BLaER1 (cell line): ENCODE data around the gene NUPR2.
"Not testable (repeated sequence)": the region's sequence is repeated elsewhere in the genome, so short reads cannot be mapped to it uniquely, and the experiment has no call there.

ENCODE experiments used
- H3K27ac ChIP-seq: shearing (Covaris generic); formaldehyde crosslinking; 2 replicates; pipeline ENCODE4 v1.8.1; 2022
- H3K27me3 ChIP-seq: shearing (Covaris generic); formaldehyde crosslinking; 2 replicates; pipeline ENCODE4 v1.8.1; 2022
- H3K36me3 ChIP-seq: shearing (Covaris generic); formaldehyde crosslinking; 2 replicates; pipeline ENCODE4 v1.8.1; 2022
- H3K4me1 ChIP-seq: shearing (Covaris generic); formaldehyde crosslinking; 2 replicates; pipeline ENCODE4 v1.8.1; 2022
- H3K4me2 ChIP-seq: shearing (Covaris generic); formaldehyde crosslinking; 2 replicates; pipeline ENCODE4 v1.8.1; 2022
- H3K4me3 ChIP-seq: shearing (Covaris generic); formaldehyde crosslinking; 2 replicates; pipeline ENCODE4 v1.8.1; 2022
- H3K9ac ChIP-seq: shearing (Covaris generic); formaldehyde crosslinking; 2 replicates; pipeline ENCODE4 v1.8.1; 2022
- H3K9me3 ChIP-seq: shearing (Covaris generic); formaldehyde crosslinking; 2 replicates; pipeline ENCODE4 v1.8.1; 2022
- H4K20me1 ChIP-seq: shearing (Covaris generic); formaldehyde crosslinking; 2 replicates; pipeline ENCODE4 v1.8.1; 2022
- Cebpa-rat ChIP-seq: shearing (Covaris generic); IDR thresholded peaks from 2 replicates; pipeline ENCODE4 v1.8.1; 2022

Gene NUPR2, protein sequence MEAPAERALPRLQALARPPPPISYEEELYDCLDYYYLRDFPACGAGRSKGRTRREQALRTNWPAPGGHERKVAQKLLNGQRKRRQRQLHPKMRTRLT

DNA sequence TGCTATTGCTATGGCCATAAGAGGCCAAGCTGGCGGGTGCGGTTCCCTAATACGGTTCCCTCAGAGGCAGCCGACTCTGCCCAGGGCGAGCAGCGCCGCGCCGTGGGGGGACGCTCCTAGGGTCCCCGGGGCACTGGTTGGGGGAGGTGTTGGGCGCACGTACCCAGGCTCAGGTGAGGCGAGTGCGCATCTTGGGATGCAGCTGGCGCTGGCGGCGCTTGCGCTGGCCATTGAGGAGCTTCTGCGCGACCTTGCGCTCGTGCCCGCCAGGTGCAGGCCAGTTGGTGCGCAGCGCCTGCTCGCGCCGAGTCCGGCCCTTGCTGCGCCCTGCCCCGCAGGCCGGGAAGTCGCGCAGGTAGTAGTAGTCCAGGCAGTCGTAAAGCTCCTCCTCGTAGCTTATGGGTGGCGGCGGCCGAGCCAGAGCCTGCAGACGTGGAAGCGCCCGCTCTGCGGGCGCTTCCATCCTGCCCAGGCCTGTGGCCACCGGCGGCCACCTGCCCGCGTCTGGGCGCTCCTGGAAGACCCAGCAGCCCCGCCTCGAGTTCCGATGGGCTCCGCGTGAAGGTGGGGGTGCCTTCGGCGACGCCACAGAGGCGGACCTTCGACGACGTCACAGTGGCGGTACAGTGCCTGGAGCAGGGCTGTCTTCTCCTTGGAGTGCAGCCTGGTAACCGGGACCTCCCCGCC is at the start of gene NUPR2:
NUPR2 (minus strand) TSS at position 566 of the 687 bp plus-strand sequence; CDS start at position 463, 103 bp downstream.
- H3K4me2 ChIP-seq, result no peak within 1 kb of the TSS
- no peaks in the 10 kb centered on the region for H3K27me3 ChIP-seq
- no peaks in the 10 kb centered on the region; the same call in 1 of the 2 replicates for H3K4me1 ChIP-seq
- no peak within 1 kb of the TSS for H3K27ac ChIP-seq
- peaks cover 15% of the 10 kb centered on the region for H3K9me3 ChIP-seq
- H3K9ac ChIP-seq, result no peak within 1 kb of the TSS
- no peaks in the 10 kb centered on the region for H3K36me3 ChIP-seq
- H4K20me1 ChIP-seq, result no peaks in the 10 kb centered on the region
- H3K4me3 ChIP-seq, result no peak within 1 kb of the TSS
- no peak for TF ChIP-seq Cebpa-rat

DNA sequence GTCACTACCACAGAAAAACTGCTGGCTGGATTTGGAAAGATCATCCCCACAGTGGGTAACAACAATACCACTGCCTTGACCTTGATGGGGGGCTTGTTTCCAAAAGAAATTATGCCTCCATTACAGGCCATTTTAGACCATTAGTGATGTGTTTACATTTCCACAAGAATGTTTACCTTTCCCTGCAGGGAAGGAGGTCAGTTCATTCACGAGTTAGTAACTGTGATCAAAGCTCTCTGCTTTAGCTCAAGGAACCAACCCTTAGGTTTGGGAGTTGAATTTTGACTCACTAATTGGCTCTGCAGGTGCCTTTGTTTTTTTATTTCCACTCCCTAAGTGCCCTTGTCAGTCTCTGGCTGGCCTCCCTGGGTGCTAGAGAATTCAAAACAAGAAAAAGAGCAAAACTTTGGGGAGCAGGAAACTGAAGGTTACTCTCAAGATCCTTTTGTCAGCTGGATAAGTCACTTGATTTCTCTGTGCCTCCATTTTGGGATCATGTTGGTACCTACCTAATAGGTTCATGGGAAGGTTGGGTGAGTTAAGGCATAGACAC is 41.1 kb upstream of the NUPR2 start:
- H3K9me3 ChIP-seq, result peaks cover 54% of the 10 kb centered on the region
- H3K27me3 ChIP-seq, result no peaks in the 10 kb centered on the region
- H3K9ac ChIP-seq, result no peak overlapping the region
- no peak overlapping the region for H3K27ac ChIP-seq
- no peaks in the 10 kb centered on the region for H4K20me1 ChIP-seq
- no peaks in the 10 kb centered on the region for H3K4me1 ChIP-seq
- no peak overlapping the region for H3K4me2 ChIP-seq
- H3K4me3 ChIP-seq, result no peak overlapping the region
- H3K36me3 ChIP-seq, result no peaks in the 10 kb centered on the region
- TF ChIP-seq Cebpa-rat, result no peak

DNA sequence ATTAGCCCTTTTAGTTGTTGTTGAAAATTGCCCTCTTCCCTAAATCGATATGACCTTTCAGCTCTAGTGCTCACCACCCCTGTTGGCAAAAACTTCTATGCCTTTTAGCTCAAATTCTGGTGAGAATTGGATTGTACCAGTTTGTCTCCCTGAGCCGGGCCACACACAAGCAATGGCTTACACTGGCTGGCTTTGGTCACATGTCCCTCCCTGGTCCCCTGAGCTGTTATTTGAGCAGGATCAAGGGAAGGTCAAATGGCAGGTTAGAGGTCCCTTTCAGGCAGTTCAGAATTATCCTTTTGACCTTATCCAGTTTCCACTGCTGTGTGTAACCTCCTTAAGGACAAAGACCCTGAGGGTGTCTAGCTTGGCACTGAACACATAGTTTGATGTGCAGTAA is 14.8 kb upstream of the NUPR2 start:
- not testable (repeated sequence) for H3K27ac ChIP-seq, H4K20me1 ChIP-seq, H3K4me3 ChIP-seq, H3K4me2 ChIP-seq, H3K9ac ChIP-seq, H3K4me1 ChIP-seq, H3K27me3 ChIP-seq, H3K36me3 ChIP-seq, H3K9me3 ChIP-seq

DNA sequence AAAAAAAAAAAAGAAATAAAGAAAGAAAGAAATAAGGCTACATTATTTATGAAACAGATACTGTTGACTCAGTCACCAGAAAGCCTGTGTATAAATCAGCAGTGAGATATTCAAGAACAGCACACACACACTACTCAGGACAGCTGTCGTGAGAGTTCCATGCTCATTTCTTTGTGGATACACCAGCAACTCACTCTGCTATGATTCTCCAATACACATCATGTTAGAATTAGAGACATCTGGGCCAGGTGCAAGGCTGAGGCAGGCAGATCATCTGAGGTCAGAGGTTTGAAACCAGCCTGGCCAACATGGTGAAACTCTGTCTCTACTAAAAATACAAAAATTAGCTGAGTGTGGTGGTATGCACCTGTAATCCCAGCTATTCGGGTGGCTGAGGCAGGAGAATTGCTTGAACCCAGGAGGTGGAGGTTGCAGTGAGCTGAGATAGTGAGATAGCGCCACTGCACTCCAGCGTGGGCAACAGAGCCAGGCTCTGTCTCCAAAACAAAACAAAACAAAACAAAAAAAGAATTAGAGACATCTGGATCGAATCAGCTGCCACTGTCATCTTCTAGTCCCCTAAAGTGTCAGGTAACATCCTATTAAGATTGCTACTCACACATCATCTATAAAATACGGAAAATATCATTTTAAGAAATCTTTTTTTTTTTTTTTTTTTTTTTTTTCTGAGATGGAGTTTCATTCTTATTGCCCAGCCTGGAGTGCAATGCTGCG is 11.2 kb upstream of the NUPR2 start:
- TF ChIP-seq Cebpa-rat, result no peak
- Histone ChIP-seq H3K4me2 (no peak overlapping the region), H3K4me1 (peaks cover 12% of the 10 kb centered on the region; the same call in 1 of the 2 replicates), H4K20me1 (no peaks in the 10 kb centered on the region), H3K27ac (no peak overlapping the region), H3K4me3 (no peak overlapping the region), H3K27me3 (no peaks in the 10 kb centered on the region), H3K9me3 (no peaks in the 10 kb centered on the region), H3K36me3 (no peaks in the 10 kb centered on the region), H3K9ac (no peak overlapping the region)

DNA sequence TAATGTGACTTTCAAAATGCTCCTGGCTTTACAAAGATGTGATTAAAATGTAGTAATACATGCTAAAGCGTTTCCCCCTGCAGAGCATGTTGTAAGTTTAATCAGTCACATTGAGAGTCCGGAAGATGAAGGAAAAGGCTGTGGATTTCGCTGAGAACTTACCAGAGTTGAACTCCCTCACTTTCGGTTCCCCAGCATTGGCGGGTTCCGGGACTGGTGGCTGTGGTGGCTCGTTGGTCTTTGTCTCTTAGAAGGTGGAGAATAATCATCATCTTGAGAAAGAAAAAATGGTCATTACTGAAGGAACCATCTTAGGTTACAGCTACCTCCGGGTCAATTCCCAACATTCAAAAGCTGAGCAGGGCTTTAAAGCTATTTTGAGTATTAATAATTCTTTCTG is 9.6 kb upstream of the NUPR2 start:
- peaks cover 12% of the 10 kb centered on the region; the same call in 1 of the 2 replicates for H3K4me1 ChIP-seq
- H4K20me1 ChIP-seq, result no peaks in the 10 kb centered on the region
- H3K4me3 ChIP-seq, result no peak overlapping the region
- H3K27ac ChIP-seq, result no peak overlapping the region
- no peaks in the 10 kb centered on the region for H3K36me3 ChIP-seq
- no peaks in the 10 kb centered on the region for H3K9me3 ChIP-seq
- TF ChIP-seq Cebpa-rat, result no peak
- H3K27me3 ChIP-seq, result no peaks in the 10 kb centered on the region
- H3K9ac ChIP-seq, result no peak overlapping the region
- H3K4me2 ChIP-seq, result no peak overlapping the region

DNA sequence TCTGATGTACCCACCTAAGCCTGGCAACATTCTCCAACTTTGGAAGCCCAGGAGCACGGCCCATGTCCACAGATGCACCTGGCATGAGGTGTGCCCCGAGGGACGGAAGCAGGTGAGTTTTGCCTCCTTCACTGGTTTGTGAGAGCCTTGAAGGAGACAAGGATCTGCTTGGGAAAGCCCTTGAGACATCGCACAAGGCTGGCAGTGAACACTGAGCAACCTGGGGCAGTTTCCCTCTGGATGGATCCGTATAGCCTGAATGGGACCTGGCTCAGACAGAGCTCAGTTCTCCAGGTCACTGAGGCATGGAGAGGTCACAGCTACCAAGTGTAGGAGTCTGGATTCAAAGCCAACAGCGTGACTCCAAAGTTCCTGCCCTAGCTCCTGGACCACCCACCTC is 8.8 kb upstream of the NUPR2 start:
- Histone ChIP-seq H4K20me1 (no peaks in the 10 kb centered on the region), H3K36me3 (no peaks in the 10 kb centered on the region), H3K9ac (no peak overlapping the region), H3K4me3 (no peak overlapping the region), H3K4me1 (peaks cover 12% of the 10 kb centered on the region; the same call in 1 of the 2 replicates), H3K4me2 (no peak overlapping the region; the same call in 1 of the 2 replicates), H3K27ac (no peak overlapping the region), H3K9me3 (no peaks in the 10 kb centered on the region), H3K27me3 (no peaks in the 10 kb centered on the region)
- TF ChIP-seq Cebpa-rat, result no peak

DNA sequence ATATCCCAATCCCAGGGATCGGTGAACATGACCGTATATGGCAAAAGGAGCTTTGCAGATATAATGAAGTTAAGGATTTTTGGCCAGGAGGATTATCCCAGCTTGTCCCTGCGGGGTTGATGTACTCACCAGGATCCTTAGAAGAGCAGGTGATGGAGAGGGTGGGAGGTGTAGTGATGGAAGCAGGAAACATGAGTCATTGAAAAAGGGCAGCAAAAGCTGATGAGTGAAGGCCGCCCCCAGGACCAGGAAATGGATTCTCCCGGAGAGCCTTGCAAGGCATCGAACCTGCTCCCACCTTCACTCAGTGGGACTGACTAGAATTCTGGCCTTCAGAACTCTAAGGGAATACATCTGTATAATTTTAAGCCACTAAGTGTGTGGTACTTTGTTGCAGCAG is 5.2 kb upstream of the NUPR2 start:
- Histone ChIP-seq H3K4me3 (no peak overlapping the region), H3K27ac (no peak overlapping the region), H3K27me3 (no peaks in the 10 kb centered on the region), H4K20me1 (no peaks in the 10 kb centered on the region), H3K4me1 (peaks cover 12% of the 10 kb centered on the region; the same call in 1 of the 2 replicates), H3K9ac (no peak overlapping the region), H3K9me3 (peaks cover 5% of the 10 kb centered on the region; the same call in 1 of the 2 replicates), H3K4me2 (no peak overlapping the region), H3K36me3 (no peaks in the 10 kb centered on the region)
- TF ChIP-seq Cebpa-rat, result no peak

DNA sequence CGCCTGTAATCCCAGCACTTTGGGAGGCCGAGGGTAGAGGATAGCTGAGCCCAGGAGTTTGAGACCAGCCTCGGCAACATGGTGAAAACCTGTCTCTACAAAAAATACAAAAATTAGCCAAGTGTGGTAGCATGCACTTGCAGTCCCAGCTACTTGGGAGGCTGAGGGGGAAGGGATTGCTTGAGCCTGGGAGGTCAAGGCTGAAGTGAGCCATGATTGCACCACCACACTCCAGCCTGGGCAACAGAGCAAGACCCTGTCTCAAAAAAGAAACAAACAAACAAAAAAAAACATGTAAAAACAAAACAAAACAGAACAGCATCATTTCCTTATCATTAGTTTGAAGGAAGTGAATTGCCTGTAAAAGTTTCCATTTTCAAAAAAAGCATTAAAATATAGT is 4.0 kb downstream of the NUPR2 start:
- H3K27ac ChIP-seq, H3K4me1 ChIP-seq, H3K27me3 ChIP-seq, H3K9ac ChIP-seq, H3K4me2 ChIP-seq, H4K20me1 ChIP-seq, H3K36me3 ChIP-seq, H3K4me3 ChIP-seq: not testable (repeated sequence)
- H3K9me3 ChIP-seq, result peaks cover 28% of the 10 kb centered on the region

DNA sequence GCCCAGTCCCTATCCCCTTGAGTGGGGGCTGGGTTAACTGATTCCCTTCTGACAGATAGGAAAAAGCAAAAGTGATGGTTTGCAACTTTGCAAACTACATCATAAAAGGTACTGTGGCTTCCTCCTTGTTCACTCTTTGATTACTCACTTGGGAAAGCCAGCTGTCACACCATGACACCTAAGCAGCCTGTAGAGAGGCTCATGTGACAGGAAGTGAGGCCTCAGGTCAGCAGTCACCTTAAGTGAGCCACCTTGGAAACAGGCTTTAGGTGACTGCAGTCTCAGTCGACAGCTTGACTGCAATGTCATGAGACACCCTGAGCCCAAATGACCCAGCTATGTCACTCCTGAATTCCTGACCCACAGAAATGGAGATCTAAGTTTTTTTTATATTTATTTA is 5.6 kb downstream of the NUPR2 start:
- Histone ChIP-seq H3K27ac (no peak overlapping the region), H4K20me1 (peaks cover 6% of the 10 kb centered on the region; the same call in 1 of the 2 replicates), H3K4me2 (no peak overlapping the region), H3K9me3 (peaks cover 18% of the 10 kb centered on the region), H3K27me3 (no peaks in the 10 kb centered on the region), H3K4me3 (no peak overlapping the region), H3K9ac (no peak overlapping the region), H3K36me3 (no peaks in the 10 kb centered on the region), H3K4me1 (peaks cover 12% of the 10 kb centered on the region; the same call in 1 of the 2 replicates)
- TF ChIP-seq Cebpa-rat, result no peak

DNA sequence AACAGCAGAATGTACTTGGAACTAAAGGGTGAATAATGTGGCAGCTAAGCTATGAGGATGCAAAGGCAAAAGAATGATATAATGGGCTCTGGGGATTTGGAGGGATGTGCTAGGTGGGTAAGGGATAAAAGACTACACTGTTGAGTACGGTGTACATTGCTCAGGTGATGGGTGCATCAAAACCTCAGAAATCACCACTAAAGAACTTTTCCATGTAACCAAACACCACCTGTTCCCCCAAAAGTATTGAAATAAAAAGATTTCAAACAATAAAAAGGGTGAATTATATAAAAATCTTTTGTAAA is 8.3 kb downstream of the NUPR2 start:
- peaks cover 33% of the 10 kb centered on the region for H4K20me1 ChIP-seq
- TF ChIP-seq Cebpa-rat, result no peak
- peaks cover 30% of the 10 kb centered on the region for H3K4me1 ChIP-seq
- no peak overlapping the region for H3K27ac ChIP-seq
- H3K9ac ChIP-seq, result no peak overlapping the region
- H3K9me3 ChIP-seq, result peaks cover 16% of the 10 kb centered on the region
- no peaks in the 10 kb centered on the region for H3K27me3 ChIP-seq
- 0 out of 2 replicates have a peak overlapping the region, but pooled peaks have one; percentile 74 for H3K4me2 ChIP-seq
- peaks cover 22% of the 10 kb centered on the region for H3K36me3 ChIP-seq
- H3K4me3 ChIP-seq, result no peak overlapping the region
